ENCODE measurements around the gene DENND1A.

GRCh38 chr9:123389698-123390097, 540.2 kb downstream of the DENND1A start:
- TF ChIP-seq PBX3 (IDR thresholded peaks at IDR 0.05) (no peak), ZFP36 (IDR thresholded peaks at IDR 0.05; ENCODE audit: borderline replicate concordance, partially characterized antibody) (no peak), BCL3 (IDR thresholded peaks at IDR 0.05) (no peak), CTCF (IDR thresholded peaks at IDR 0.05) (no peak), RNF2 (IDR thresholded peaks at IDR 0.05; ENCODE audit: borderline replicate concordance, low read depth) (no peak), MAX (IDR thresholded peaks at IDR 0.05) (no peak), TP53 (CRISPR knock-in tag; IDR thresholded peaks at IDR 0.05) (no peak), EP300 (IDR thresholded peaks at IDR 0.05) (no peak), HMGXB4 (CRISPR knock-in tag; IDR thresholded peaks at IDR 0.05; ENCODE audit: borderline replicate concordance) (no peak), JUN (IDR thresholded peaks at IDR 0.05) (no peak), SMC3 (IDR thresholded peaks at IDR 0.05) (no peak), HDAC2 (IDR thresholded peaks at IDR 0.05) (no peak), POLR2A (IDR thresholded peaks at IDR 0.05; ENCODE audit: low read length) (no peak)
